DMS53 (cell line): ENCODE results near the gene NTRK2.

Experiments used
- DNase-seq: peaks from one replicate; lab custom pipeline; 2025; lab: John Stamatoyannopoulos, UW

NTRK2 gene

GRCh38 chr9:84851935-84852585 lies 182.5 kb downstream of the NTRK2 start:
- DNase-seq: peak; percentile 18

GRCh38 chr9:84852617-84853301 lies 183.2 kb downstream of the NTRK2 start:
- no peak for DNase-seq

GRCh38 chr9:84856181-84856632 lies 186.7 kb downstream of the NTRK2 start:
- DNase-seq: no peak

- DNase-seq: no peak
These were observed 187.7 kb downstream of the NTRK2 start for GRCh38 chr9:84857211-84857610.

- no peak for DNase-seq
These were observed 188.8 kb downstream of the NTRK2 start for GRCh38 chr9:84858364-84858763.

GRCh38 chr9:84860249-84861115 lies 191.0 kb downstream of the NTRK2 start:
- no peak for DNase-seq

- no peak for DNase-seq
These were observed 191.9 kb downstream of the NTRK2 start for GRCh38 chr9:84861455-84861854.

- DNase-seq: no peak
These were observed 192.8 kb downstream of the NTRK2 start for GRCh38 chr9:84862308-84862707.

- DNase-seq: no peak
These were observed 193.3 kb downstream of the NTRK2 start for GRCh38 chr9:84862810-84863287.

- DNase-seq: no peak
These were observed 193.8 kb downstream of the NTRK2 start for GRCh38 chr9:84863372-84863771.

- DNase-seq: no peak
These were observed 197.1 kb downstream of the NTRK2 start for GRCh38 chr9:84866396-84867175.

- DNase-seq: no peak
These were observed 197.7 kb downstream of the NTRK2 start for GRCh38 chr9:84867186-84867585.

- no peak for DNase-seq
These were observed 199.6 kb downstream of the NTRK2 start for GRCh38 chr9:84869091-84869490.

GRCh38 chr9:84871983-84872382 lies 202.5 kb downstream of the NTRK2 start:
- no peak for DNase-seq

- no peak for DNase-seq
These were observed 204.5 kb downstream of the NTRK2 start for GRCh38 chr9:84874022-84874421.

- no peak for DNase-seq
These were observed 205.1 kb downstream of the NTRK2 start for GRCh38 chr9:84874596-84874995.

GRCh38 chr9:84875193-84875592 lies 205.7 kb downstream of the NTRK2 start:
- no peak for DNase-seq

GRCh38 chr9:84879631-84880030 lies 210.1 kb downstream of the NTRK2 start:
- DNase-seq: no peak

GRCh38 chr9:84880835-84881234 lies 211.3 kb downstream of the NTRK2 start:
- DNase-seq: no peak

- no peak for DNase-seq
These were observed 217.3 kb downstream of the NTRK2 start for GRCh38 chr9:84886866-84887265.

- DNase-seq: no peak
These were observed 222.4 kb downstream of the NTRK2 start for GRCh38 chr9:84891924-84892323.
